H9 (cell line): Measurements from ENCODE around the gene FADS2. TPM values are rescaled to one million over a fixed set of nuclear protein-coding genes. Genes with fewer than 3 reads are reported as not detected.

Experiments used
- DNase-seq: peaks from one replicate; pipeline ENCODE4 v3.0.0-alpha.2; 2017
- H2AFZ ChIP-seq: one replicate; pipeline ENCODE4 v1.6.1; 2013; ENCODE audit warnings: mild to moderate bottlenecking, low read length, control low read depth, moderate library complexity
- H2AK5ac ChIP-seq: 2 replicates; pipeline ENCODE4 v1.6.1; 2013; ENCODE audit warnings: low read length, control low read depth, mixed read lengths; ENCODE audit not compliant: insufficient read length
- H2BK120ac ChIP-seq: one replicate; pipeline ENCODE4 v1.6.1; 2013; ENCODE audit warnings: low read depth, mild to moderate bottlenecking, low read length, control low read depth, inconsistent platforms; ENCODE audit not compliant: poor library complexity, severe bottlenecking
- H2BK12ac ChIP-seq: 2 replicates; pipeline ENCODE4 v1.6.1; 2013; ENCODE audit warnings: low read length, control low read depth, mixed read lengths, low read depth; ENCODE audit not compliant: insufficient read length
- H2BK15ac ChIP-seq: 2 replicates; pipeline ENCODE4 v1.6.1; 2013; ENCODE audit warnings: low read depth, low read length, control low read depth
- H2BK20ac ChIP-seq: one replicate; pipeline ENCODE4 v1.6.1; 2013; ENCODE audit warnings: low read depth, mild to moderate bottlenecking, low read length, control low read depth, inconsistent platforms; ENCODE audit not compliant: poor library complexity, severe bottlenecking
- H2BK5ac ChIP-seq: 2 replicates; pipeline ENCODE4 v1.6.1; 2013; ENCODE audit warnings: low read length, control low read depth, mixed read lengths; ENCODE audit not compliant: insufficient read length
- H3K14ac ChIP-seq: 2 replicates; pipeline ENCODE4 v1.6.1; 2013; ENCODE audit warnings: low read length, control low read depth; ENCODE audit not compliant: insufficient read depth
- H3K18ac ChIP-seq: 2 replicates; pipeline ENCODE4 v1.6.1; 2013; ENCODE audit warnings: low read depth, mild to moderate bottlenecking, mixed read lengths, low read length, control low read depth; ENCODE audit not compliant: insufficient read length
- H3K23ac ChIP-seq: 2 replicates; pipeline ENCODE4 v1.6.1; 2013; ENCODE audit warnings: low read length, control low read depth, mixed read lengths, low read depth; ENCODE audit not compliant: insufficient read length
- H3K23me2 ChIP-seq: 2 replicates; pipeline ENCODE4 v1.6.1; 2013; ENCODE audit warnings: low read depth, mild to moderate bottlenecking, mixed read lengths, low read length, control low read depth; ENCODE audit not compliant: insufficient read length, poor library complexity, severe bottlenecking
- H3K27ac ChIP-seq: 2 replicates; pipeline ENCODE4 v1.5.1; 2013; ENCODE audit warnings: low read length, control low read depth, mixed read lengths, low read depth; ENCODE audit not compliant: insufficient read length
- H3K27me3 ChIP-seq: 2 replicates; pipeline ENCODE4 v1.6.1; 2013; ENCODE audit warnings: low read length, control low read depth, inconsistent platforms; ENCODE audit not compliant: insufficient read depth
- H3K4ac ChIP-seq: 2 replicates; pipeline ENCODE4 v1.6.1; 2013; ENCODE audit warnings: low read depth, mild to moderate bottlenecking, control low read depth, inconsistent platforms, low read length, moderate library complexity
- H3K4me1 ChIP-seq: 2 replicates; pipeline ENCODE4 v1.6.1; 2013; ENCODE audit warnings: low read length, control low read depth, inconsistent platforms; ENCODE audit not compliant: insufficient read depth
- H3K4me2 ChIP-seq: 2 replicates; pipeline ENCODE4 v1.6.1; 2013; ENCODE audit warnings: low read length, control low read depth, mixed read lengths; ENCODE audit not compliant: insufficient read length, insufficient read depth
- H3K56ac ChIP-seq: 2 replicates; pipeline ENCODE4 v1.6.1; 2013; ENCODE audit warnings: low read depth, mild to moderate bottlenecking, mixed read lengths, low read length, control low read depth; ENCODE audit not compliant: insufficient read length
- H3K79me1 ChIP-seq: 2 replicates; pipeline ENCODE4 v1.6.1; 2013; ENCODE audit warnings: low read depth, mild to moderate bottlenecking, moderate library complexity, low read length, control low read depth, inconsistent platforms; ENCODE audit not compliant: insufficient read depth, poor library complexity, severe bottlenecking
- H3K79me2 ChIP-seq: 2 replicates; pipeline ENCODE4 v1.6.1; 2013; ENCODE audit warnings: low read length, control low read depth, inconsistent platforms; ENCODE audit not compliant: insufficient read depth
- H3K9ac ChIP-seq: 2 replicates; pipeline ENCODE4 v1.6.1; 2013; ENCODE audit warnings: low read length, control low read depth, mixed read lengths; ENCODE audit not compliant: insufficient read length; ENCODE audit errors: extremely low read depth
- H3K9me3 ChIP-seq: one replicate; pipeline ENCODE4 v1.6.1; 2013; ENCODE audit warnings: low read depth, low read length, inconsistent platforms; ENCODE audit not compliant: control insufficient read depth
- H3T11ph ChIP-seq: one replicate; pipeline ENCODE4 v1.6.1; 2013; ENCODE audit warnings: mild to moderate bottlenecking, low read length, control low read depth, inconsistent platforms
- H4K20me1 ChIP-seq: one replicate; pipeline ENCODE4 v1.6.1; 2013; ENCODE audit not compliant: control insufficient read depth, insufficient read length, insufficient read depth
- H4K5ac ChIP-seq: 2 replicates; pipeline ENCODE4 v1.6.1; 2013; ENCODE audit warnings: low read depth, mild to moderate bottlenecking, mixed read lengths, low read length, control low read depth; ENCODE audit not compliant: insufficient read length
- H4K8ac ChIP-seq: replicated peaks from 2 replicates; pipeline ENCODE4 v1.6.1; 2013; ENCODE audit warnings: low read length, control low read depth, mixed read lengths, low read depth; ENCODE audit not compliant: insufficient read length
- H4K91ac ChIP-seq: 2 replicates; pipeline ENCODE4 v1.6.1; 2013; ENCODE audit warnings: low read depth, mild to moderate bottlenecking, moderate library complexity, mixed read lengths, low read length, control low read depth; ENCODE audit not compliant: insufficient read length
- H3K27ac Mint-ChIP-seq, 3 experiments: 2 replicates in 2 of 3; 3 replicates in 1 of 3; pipeline ENCODE4 v1.8.0; 2020 to 2021; ENCODE audit warnings: mixed read lengths in 3 of 3, mild to moderate bottlenecking in 1 of 3, moderate library complexity in 1 of 3
- H3K27me3 Mint-ChIP-seq: 2 replicates; pipeline ENCODE4 v1.8.0; 2021; ENCODE audit warnings: low read depth, mild to moderate bottlenecking, moderate library complexity, mixed read lengths
- H3K36me3 Mint-ChIP-seq, 3 experiments: 2 replicates in 2 of 3; 3 replicates in 1 of 3; pipeline ENCODE4 v1.8.0; 2020 to 2021; ENCODE audit warnings: low read depth in 3 of 3, mixed read lengths in 3 of 3; ENCODE audit not compliant: insufficient read depth in 1 of 3
- H3K4me1 Mint-ChIP-seq, 2 experiments: 2 replicates each; pipeline ENCODE4 v1.8.0; 2020; ENCODE audit warnings: mixed read lengths in 2 of 2
- H3K4me3 Mint-ChIP-seq, 2 experiments: 2 replicates in 1 of 2; 3 replicates in 1 of 2; pipeline ENCODE4 v1.8.0; 2020 to 2021; ENCODE audit warnings: mild to moderate bottlenecking in 2 of 2, mixed read lengths in 2 of 2, moderate library complexity in 1 of 2
- H3K9me3 Mint-ChIP-seq, 2 experiments: 2 replicates in 1 of 2; 3 replicates in 1 of 2; pipeline ENCODE4 v1.8.0; 2020; ENCODE audit warnings: mild to moderate bottlenecking in 2 of 2, mixed read lengths in 2 of 2, moderate library complexity in 1 of 2
- WGBS: extraction: QIAGEN DNeasy Blood & Tissue Kit; methylation state at CpG from one replicate; pipeline ENCODE4 v1.1.7; 2013; ENCODE audit warnings: missing lambda C conversion rate, low lambda C conversion rate, mixed read lengths; ENCODE audit not compliant: insufficient read length; ENCODE audit errors: extremely low coverage; 5-methylcytosine and 5-hydroxymethylcytosine counted together
- total RNA-seq: library from RNA; stranded (reverse); gene quantifications from 2 replicates; pipeline ENCODE4 v1.2.1, GENCODE V29; 2021
- TF ChIP-seq, protein P1 (sequence below): fragments of 200-600 bp; sonication (generic); conservative IDR thresholded peaks from 3 replicates; pipeline ENCODE4 v1.8.0; 2021; ENCODE audit warnings: antibody characterized with exemption, mild to moderate bottlenecking

FADS2 gene
- total RNA-seq, 1 experiment from 2014 or later = 322 TPM

DNA sequence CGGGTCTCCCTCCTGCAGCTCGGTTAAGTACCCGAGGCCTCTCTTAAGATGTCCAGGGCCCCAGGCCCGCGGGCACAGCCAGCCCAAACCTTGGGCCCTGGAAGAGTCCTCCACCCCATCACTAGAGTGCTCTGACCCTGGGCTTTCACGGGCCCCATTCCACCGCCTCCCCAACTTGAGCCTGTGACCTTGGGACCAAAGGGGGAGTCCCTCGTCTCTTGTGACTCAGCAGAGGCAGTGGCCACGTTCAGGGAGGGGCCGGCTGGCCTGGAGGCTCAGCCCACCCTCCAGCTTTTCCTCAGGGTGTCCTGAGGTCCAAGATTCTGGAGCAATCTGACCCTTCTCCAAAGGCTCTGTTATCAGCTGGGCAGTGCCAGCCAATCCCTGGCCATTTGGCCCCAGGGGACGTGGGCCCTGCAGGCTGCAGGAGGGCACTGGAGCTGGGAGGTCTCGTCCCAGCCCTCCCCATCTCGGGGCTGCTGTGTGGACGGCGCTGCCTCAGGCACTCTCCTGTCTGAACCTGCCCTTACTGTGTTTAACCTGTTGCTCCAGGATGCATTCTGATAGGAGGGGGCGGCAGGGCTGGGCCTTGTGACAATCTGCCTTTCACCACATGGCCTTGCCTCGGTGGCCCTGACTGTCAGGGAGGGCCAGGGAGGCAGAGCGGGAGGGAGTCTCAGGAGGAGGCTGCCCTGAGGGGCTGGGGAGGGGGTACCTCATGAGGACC lies 38.3 kb downstream of the FADS2 start:
- no peaks in the 10 kb centered on the region for H3K79me1 ChIP-seq
- no peak overlapping the region for H3K4ac ChIP-seq
- no peak overlapping the region for H3K9ac ChIP-seq
- Mint-ChIP-seq H3K27me3 (peaks cover 10% of the 10 kb centered on the region), H3K4me3 (no peak overlapping the region), H3K4me1 (peaks cover 13 to 19% of the 10 kb centered on the region in 2 experiments), H3K36me3 (peaks cover 23 to 39% (median 39%) of the 10 kb centered on the region in 3 experiments), H3K27ac (peak overlapping the region in 1 of 3 experiments; percentile 76; a peak in 2 of 7 replicates), H3K9me3 (no peaks in the 10 kb centered on the region)
- H3T11ph ChIP-seq = no peak overlapping the region
- no peak overlapping the region for H3K56ac ChIP-seq
- TF ChIP-seq, protein P1, sequence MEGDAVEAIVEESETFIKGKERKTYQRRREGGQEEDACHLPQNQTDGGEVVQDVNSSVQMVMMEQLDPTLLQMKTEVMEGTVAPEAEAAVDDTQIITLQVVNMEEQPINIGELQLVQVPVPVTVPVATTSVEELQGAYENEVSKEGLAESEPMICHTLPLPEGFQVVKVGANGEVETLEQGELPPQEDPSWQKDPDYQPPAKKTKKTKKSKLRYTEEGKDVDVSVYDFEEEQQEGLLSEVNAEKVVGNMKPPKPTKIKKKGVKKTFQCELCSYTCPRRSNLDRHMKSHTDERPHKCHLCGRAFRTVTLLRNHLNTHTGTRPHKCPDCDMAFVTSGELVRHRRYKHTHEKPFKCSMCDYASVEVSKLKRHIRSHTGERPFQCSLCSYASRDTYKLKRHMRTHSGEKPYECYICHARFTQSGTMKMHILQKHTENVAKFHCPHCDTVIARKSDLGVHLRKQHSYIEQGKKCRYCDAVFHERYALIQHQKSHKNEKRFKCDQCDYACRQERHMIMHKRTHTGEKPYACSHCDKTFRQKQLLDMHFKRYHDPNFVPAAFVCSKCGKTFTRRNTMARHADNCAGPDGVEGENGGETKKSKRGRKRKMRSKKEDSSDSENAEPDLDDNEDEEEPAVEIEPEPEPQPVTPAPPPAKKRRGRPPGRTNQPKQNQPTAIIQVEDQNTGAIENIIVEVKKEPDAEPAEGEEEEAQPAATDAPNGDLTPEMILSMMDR = no peak
- DNase-seq = no peak
- H3K4me1 ChIP-seq = no peaks in the 10 kb centered on the region
- no peak overlapping the region for H4K91ac ChIP-seq
- no peaks in the 10 kb centered on the region for H3K23me2 ChIP-seq
- H3K4me2 ChIP-seq = no peak overlapping the region
- no peak overlapping the region for H4K8ac ChIP-seq
- no peak overlapping the region for H2BK12ac ChIP-seq
- H3K23ac ChIP-seq = no peak overlapping the region
- H2AK5ac ChIP-seq = no peak overlapping the region
- no peaks in the 10 kb centered on the region for H4K20me1 ChIP-seq
- H4K5ac ChIP-seq = no peak overlapping the region
- H3K18ac ChIP-seq = no peak overlapping the region
- H3K79me2 ChIP-seq = no peaks in the 10 kb centered on the region
- H2AFZ ChIP-seq = no peak overlapping the region
- no peak overlapping the region for H3K14ac ChIP-seq
- H3K27ac ChIP-seq = no peak overlapping the region
- H2BK120ac ChIP-seq = no peak overlapping the region
- H3K9me3 ChIP-seq = no peaks in the 10 kb centered on the region
- H3K27me3 ChIP-seq = no peaks in the 10 kb centered on the region; the same call in 1 of the 2 replicates
- H2BK5ac ChIP-seq = no peak overlapping the region
- WGBS = no CpG with 5 or more reads among the region's 18 CpGs
- no peak overlapping the region for H2BK20ac ChIP-seq
- H2BK15ac ChIP-seq = no peak overlapping the region
